ENCODE measurements around the gene PSMC4. TPM values are rescaled to one million over a fixed set of nuclear protein-coding genes. Genes with fewer than 3 reads are reported as not detected.

The PSMC4 gene
- total RNA-seq, 1 experiment from 2014 or later, result 120 TPM

DNA sequence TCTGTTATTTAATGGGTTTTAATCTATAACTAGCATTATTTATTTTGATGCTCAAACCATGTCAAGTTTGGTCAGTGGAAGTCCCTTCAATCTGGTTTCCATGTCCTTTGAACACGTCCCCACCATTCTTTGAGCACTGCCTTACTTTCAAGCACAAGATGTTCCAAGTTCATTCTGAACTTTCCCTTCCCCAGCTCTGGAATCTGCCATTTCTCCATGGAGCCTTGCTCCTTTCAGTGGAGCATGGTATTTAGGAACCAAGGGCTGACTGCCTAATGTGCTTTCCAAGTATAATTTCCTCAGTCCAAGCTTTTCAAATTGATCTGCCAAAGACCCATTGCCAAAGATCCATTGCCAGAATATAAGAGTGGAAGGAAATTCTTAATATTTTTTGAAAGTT, 24.8 kb downstream of the PSMC4 start:
- CTCF ChIA-PET, result no interaction called here
- H3K9ac ChIP-seq (ENCODE audit: low read length), result 0 out of 2 replicates have a peak overlapping the region, but pooled peaks have one; percentile 16
- DNase-seq (ENCODE audit: low read depth, low spot score), result no peak
- H3K9me2 ChIP-seq (ENCODE audit: insufficient read depth), result no peaks in the 10 kb centered on the region
- peak overlapping the region; percentile 84 for H3K4me2 ChIP-seq (ENCODE audit: low read length)
- H3K4me3 ChIP-seq (replicated peaks in 1 of 2; ENCODE audit: low read depth in 1 of 2, low read length in 2 of 2), result peak overlapping the region; percentile 52 to 78
- TF ChIP-seq CBX3 (IDR thresholded peaks at IDR 0.05; ENCODE audit: low read depth) (no peak), TCF7L2 (IDR thresholded peaks at IDR 0.05; ENCODE audit: borderline replicate concordance, extremely low read depth, insufficient read depth, insufficient read length) (no peak), YY1 (IDR thresholded peaks at IDR 0.05; ENCODE audit: extremely low read depth, insufficient replicate concordance, low read depth, low read length) (no peak), EZH2 (IDR thresholded peaks at IDR 0.05) (no peak), EGR1 (IDR thresholded peaks at IDR 0.05; ENCODE audit: low read depth) (no peak), POLR2A (IDR thresholded peaks at IDR 0.05; ENCODE audit: borderline replicate concordance, extremely low read depth, insufficient read depth, insufficient read length) (no peak), RAD21 (IDR thresholded peaks at IDR 0.05; ENCODE audit: low read depth) (no peak), SIN3A (IDR thresholded peaks at IDR 0.05; ENCODE audit: low read depth) (no peak), SP1 (IDR thresholded peaks at IDR 0.05; ENCODE audit: low read depth) (no peak), ELF1 (IDR thresholded peaks at IDR 0.05; ENCODE audit: borderline replicate concordance, low read depth) (no peak), ZNF274 (IDR thresholded peaks at IDR 0.05; ENCODE audit: low read depth, low read length) (no peak), ZFX (IDR thresholded peaks at IDR 0.05) (no peak)
- TF ChIP-seq, protein P1, sequence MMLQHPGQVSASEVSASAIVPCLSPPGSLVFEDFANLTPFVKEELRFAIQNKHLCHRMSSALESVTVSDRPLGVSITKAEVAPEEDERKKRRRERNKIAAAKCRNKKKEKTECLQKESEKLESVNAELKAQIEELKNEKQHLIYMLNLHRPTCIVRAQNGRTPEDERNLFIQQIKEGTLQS (IDR thresholded peaks at IDR 0.05), result no peak
- TF ChIP-seq, protein P2, sequence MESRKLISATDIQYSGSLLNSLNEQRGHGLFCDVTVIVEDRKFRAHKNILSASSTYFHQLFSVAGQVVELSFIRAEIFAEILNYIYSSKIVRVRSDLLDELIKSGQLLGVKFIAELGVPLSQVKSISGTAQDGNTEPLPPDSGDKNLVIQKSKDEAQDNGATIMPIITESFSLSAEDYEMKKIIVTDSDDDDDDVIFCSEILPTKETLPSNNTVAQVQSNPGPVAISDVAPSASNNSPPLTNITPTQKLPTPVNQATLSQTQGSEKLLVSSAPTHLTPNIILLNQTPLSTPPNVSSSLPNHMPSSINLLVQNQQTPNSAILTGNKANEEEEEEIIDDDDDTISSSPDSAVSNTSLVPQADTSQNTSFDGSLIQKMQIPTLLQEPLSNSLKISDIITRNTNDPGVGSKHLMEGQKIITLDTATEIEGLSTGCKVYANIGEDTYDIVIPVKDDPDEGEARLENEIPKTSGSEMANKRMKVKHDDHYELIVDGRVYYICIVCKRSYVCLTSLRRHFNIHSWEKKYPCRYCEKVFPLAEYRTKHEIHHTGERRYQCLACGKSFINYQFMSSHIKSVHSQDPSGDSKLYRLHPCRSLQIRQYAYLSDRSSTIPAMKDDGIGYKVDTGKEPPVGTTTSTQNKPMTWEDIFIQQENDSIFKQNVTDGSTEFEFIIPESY (IDR thresholded peaks at IDR 0.05; ENCODE audit: extremely low read depth, insufficient replicate concordance, low read length), result no peak
- TF ChIP-seq, protein P3, sequence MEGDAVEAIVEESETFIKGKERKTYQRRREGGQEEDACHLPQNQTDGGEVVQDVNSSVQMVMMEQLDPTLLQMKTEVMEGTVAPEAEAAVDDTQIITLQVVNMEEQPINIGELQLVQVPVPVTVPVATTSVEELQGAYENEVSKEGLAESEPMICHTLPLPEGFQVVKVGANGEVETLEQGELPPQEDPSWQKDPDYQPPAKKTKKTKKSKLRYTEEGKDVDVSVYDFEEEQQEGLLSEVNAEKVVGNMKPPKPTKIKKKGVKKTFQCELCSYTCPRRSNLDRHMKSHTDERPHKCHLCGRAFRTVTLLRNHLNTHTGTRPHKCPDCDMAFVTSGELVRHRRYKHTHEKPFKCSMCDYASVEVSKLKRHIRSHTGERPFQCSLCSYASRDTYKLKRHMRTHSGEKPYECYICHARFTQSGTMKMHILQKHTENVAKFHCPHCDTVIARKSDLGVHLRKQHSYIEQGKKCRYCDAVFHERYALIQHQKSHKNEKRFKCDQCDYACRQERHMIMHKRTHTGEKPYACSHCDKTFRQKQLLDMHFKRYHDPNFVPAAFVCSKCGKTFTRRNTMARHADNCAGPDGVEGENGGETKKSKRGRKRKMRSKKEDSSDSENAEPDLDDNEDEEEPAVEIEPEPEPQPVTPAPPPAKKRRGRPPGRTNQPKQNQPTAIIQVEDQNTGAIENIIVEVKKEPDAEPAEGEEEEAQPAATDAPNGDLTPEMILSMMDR (IDR thresholded peaks at IDR 0.05 in 2 of 3, conservative IDR thresholded peaks at IDR 0.05 in 1 of 3; ENCODE audit: borderline replicate concordance in 1 of 3, insufficient read depth in 1 of 3, low read depth in 2 of 3, low read length in 2 of 3), result no peak
- TF ChIP-seq, protein P4, sequence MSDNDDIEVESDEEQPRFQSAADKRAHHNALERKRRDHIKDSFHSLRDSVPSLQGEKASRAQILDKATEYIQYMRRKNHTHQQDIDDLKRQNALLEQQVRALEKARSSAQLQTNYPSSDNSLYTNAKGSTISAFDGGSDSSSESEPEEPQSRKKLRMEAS (IDR thresholded peaks at IDR 0.05), result no peak
- no TSS peak for BruUV-seq (replicated peaks)
- ATAC-seq, result no peak
- no peaks in the 10 kb centered on the region for H3K36me3 ChIP-seq (ENCODE audit: control insufficient read depth in 1 of 2, insufficient read depth in 2 of 2, low read length in 2 of 2)
- no peak overlapping the region for H2AFZ ChIP-seq (ENCODE audit: low read depth, low read length, poor library complexity, severe bottlenecking)
- no peaks in the 10 kb centered on the region for H3K27me3 ChIP-seq (ENCODE audit: insufficient read depth, low read length)
- no peak overlapping the region for H3K27ac ChIP-seq (ENCODE audit: low read depth, low read length)
- RAD21 ChIA-PET (ENCODE audit: low non-redundant PET in 1 of 2, low total read pairs in 2 of 2, uncharacterized antibody in 2 of 2, unreplicated experiment in 2 of 2), result no interaction called here
- H3K9me3 ChIP-seq (ENCODE audit: control insufficient read depth in 1 of 2, insufficient read depth in 1 of 2, low read depth in 1 of 2, low read length in 2 of 2), result peaks cover 4 to 6% of the 10 kb centered on the region in 2 experiments; a peak in 3 of 4 replicates
- POLR2A ChIA-PET, result interaction anchor here (1.5 kb wide), 1 partner anchor 25 kb away, joined by 7 read pairs; the partner anchor contains the start of gene PSMC4
- H3K79me2 ChIP-seq (ENCODE audit: insufficient read depth, low read length), result peaks cover 21% of the 10 kb centered on the region
- peaks cover 0 to 11% of the 10 kb centered on the region in 2 experiments; a peak in 2 of 4 replicates for H3K4me1 ChIP-seq (ENCODE audit: control insufficient read depth in 1 of 2, insufficient read depth in 2 of 2, low read length in 2 of 2)
- intact Hi-C loops (cut with micrococcal nuclease), result no loop called here
- no peaks in the 10 kb centered on the region for H4K20me1 ChIP-seq (ENCODE audit: insufficient read depth)

All from HCT116 (cell line).